SIG-M5 (cell line): ENCODE measurements around the gene ATF6.

Experiments
- DNase-seq: peaks from one replicate; lab custom pipeline; 2025; lab: John Stamatoyannopoulos, UW

Gene ATF6

GRCh38 chr1:161899091-161899490, 133.0 kb downstream of the ATF6 start:
- no peak for DNase-seq

GRCh38 chr1:161900160-161900559, 134.0 kb downstream of the ATF6 start:
- DNase-seq: no peak

GRCh38 chr1:161902182-161902581, 136.1 kb downstream of the ATF6 start:
- DNase-seq: no peak

DNA sequence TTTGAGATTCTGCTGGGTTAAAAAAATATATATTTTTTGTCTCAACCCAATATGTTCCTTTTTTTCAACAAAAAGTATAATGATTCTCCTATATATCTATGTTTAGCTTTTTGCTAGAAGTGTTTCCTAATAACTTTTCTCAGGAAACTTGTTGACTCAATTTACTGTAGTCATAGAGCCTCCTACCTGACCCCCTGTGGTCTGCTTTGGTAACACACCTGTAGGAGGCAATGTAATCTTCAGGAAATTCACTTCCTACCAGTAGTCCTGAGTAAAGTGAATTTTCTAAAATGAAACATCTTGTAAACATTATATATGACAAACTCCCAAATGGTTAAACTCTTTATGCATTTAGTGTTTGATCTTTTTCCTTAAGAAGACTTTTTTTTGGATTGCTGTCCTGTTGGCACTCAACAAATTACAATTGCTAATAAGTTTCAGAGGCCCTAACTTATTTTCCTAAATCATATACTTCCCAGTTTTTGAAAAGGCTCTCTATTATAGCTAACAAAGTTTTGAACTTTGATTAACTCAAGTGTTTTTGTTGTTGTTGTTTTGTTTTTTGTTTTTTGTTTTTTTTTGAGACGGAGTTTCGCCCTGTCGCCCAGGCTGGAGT, 139.3 kb downstream of the ATF6 start:
- no peak for DNase-seq

GRCh38 chr1:161907265-161907664, 141.1 kb downstream of the ATF6 start:
- DNase-seq: no peak

GRCh38 chr1:161908264-161908663, 142.1 kb downstream of the ATF6 start:
- DNase-seq: no peak

GRCh38 chr1:161910604-161911003, 144.5 kb downstream of the ATF6 start:
- no peak for DNase-seq

GRCh38 chr1:161913482-161914140, 147.5 kb downstream of the ATF6 start:
- no peak for DNase-seq

GRCh38 chr1:161914595-161914994, 148.5 kb downstream of the ATF6 start:
- no peak for DNase-seq

DNA sequence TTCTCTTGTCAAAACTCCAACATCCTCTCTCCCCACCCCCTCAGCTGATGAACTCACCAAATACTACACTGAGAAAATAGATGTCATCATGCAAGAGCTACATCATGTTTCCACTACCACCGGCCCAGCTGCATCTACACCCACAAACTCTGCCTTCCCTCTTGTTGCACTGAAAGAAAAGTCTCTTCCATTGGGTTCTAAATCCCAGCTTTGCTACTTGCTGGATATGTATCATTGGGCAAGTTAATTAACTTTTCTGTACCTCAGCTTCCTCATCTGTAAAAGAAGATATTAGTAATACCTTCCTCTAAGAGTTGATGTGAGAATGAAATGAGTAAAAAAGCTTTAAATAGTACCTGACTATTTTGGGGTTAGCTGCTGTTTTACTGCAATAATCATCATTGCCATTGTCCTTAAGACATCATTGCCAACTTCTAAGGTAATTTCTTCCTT, 149.0 kb downstream of the ATF6 start:
- no peak for DNase-seq

- no peak for DNase-seq
Observed at GRCh38 chr1:161915978-161916377, 149.9 kb downstream of the ATF6 start.

GRCh38 chr1:161919229-161919628, 153.1 kb downstream of the ATF6 start:
- DNase-seq: no peak

DNA sequence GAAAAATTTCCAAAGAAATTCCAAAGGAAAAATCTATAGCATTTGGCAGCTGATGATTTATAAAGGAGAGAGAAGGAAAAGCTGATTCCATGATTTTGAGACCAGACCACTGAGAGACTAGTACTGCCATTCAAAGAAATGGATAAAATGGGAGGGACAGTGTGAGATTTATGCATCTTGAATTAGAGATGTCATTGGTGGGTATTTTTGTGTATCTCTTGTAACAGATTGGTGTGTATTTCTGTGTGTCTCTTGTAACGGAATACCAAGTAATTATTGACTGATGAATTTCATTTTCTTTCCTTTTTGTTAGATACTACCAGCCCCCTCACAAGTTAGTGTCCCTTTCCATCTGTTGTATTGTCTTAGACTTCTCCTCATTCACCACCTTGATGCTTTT, 155.4 kb downstream of the ATF6 start:
- no peak for DNase-seq

GRCh38 chr1:161921990-161922389, 155.9 kb downstream of the ATF6 start:
- DNase-seq: no peak

DNA sequence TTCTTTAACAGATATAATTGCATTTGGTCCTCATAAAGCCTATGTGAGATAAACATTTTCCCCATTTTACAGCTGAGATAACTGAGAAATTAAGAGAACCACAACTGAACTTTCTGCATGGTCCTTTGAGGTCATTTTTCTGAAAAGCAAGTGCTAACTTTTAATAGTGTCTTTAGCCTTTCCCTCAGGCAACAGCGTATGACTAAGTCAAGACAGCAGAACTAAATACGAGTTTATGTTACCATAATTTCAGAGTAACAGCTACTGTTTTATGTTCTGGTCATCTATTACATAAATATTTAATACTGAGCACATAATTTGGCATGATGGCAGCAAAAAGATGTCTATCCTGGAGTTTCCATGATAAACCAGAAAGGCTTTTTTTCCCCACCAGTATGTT, 161.9 kb downstream of the ATF6 start:
- no peak for DNase-seq

DNA sequence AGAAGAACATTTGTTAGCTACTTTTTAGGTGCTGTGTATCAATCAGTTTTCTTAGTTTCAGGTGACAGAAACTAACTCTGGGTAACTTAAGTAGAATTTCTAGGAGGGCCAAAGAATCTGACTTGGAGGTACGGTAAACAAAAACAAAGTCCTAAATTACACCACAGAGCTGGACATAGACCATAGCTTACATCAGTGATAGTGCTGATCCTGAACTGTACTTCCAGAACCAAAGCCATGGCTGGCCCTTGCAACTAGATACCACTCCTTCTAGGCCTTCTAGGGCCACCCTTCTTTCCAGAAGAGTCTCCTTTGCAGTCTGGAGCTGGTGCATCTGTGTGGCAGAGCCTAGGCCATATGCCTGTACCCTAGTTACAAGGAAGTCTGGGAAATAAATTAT, 163.0 kb downstream of the ATF6 start:
- DNase-seq: no peak

DNA sequence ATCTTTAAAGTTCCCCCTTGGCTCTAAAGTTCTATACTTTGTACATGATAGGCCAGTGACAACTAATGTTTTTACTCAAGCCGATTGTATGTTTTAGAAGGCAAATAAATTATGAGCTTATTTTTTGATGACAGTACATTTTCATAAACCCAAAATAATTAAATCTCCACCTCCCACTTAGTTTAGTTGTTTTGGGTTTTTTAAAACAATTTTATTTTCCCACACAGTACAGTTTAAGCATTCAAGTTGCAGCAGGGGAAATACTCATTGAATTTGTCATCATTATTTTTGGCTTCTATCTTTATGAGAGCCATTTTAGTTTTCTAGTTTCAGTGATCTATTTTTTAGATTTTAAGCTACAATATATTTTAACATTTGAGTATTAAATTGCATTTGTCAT, 163.9 kb downstream of the ATF6 start:
- no peak for DNase-seq

DNA sequence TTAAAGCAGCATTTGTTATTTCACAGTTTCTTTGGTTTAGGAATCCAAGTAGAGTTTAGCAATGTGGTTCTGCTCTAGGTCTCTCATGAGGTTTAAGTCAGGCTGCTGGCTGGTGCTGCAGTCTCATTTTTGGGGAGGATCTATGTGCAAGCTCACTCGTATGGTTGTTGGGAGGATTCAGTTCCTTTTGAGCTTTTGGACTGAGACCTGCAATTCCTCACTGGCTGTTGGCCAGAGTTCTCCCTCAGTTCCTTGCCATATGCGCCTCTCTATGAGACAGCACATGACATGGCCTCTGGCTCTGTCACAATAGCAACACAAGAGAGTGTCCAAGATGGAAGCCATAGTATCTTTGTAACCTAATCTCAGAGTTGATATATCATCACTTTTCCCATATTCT, 166.5 kb downstream of the ATF6 start:
- DNase-seq: no peak

DNA sequence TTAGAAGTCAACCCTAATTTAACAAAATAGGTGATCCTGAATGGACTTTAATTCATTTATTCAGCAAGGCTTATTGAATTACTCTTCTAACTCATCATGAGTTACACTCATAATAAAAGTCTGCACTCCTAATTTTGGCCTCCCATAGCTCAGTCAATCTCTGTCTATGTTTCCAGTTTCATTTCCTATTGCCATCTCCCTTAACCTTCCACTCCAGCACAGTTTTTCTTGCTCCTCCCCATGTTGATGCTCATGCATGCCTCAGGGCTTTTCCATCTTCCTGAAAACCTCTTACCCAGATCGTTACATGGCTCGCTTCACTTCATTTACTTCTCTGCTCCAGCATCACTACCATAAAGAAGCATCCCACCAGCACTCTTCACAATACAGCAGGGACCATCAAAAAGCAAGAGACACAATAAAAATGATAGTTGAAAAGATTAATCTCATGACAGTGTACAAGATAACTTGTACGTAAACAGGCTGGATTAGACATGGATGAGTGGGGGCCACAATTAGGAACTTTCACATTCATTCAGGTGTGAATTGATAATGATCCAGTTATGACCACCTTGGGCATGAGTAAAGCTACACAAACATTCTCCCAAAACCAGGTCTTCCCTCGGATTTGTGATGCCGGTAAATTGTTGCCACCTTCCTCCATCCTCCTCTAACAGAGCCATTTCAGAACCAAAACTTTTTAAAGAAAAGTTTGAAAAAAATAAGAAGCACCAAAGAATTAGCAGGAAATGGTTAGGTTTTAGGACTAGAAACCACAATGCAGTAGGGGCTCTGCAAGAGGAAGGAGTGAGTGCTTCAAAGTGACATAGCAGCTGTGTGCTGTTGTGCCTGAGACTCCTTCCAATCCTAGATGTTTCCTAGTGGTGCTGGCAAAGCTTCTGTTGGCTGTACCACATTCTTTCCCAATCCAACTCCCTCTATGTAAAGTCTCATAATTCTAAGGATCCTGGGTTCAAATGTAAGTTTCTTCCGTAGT, 167.8 kb downstream of the ATF6 start:
- no peak for DNase-seq

DNA sequence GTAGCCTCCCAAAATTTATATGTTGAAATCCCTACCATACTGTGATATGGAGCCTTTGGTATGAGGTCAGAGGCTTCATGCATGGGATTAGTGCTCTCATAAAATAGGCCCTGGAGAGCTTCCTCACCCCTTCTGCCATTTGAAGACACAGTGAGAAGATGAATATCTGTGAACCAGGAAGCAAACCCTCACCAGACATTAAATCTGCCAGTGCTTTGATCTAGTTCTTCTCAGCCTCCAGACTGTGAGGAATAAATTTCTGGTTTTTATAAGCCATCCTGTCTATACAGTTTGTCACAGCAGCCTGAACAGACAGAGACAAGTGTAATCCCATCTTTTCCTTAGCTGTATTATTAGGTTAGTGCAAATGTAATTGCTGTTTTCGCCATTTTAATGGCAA, 169.1 kb downstream of the ATF6 start:
- no peak for DNase-seq

GRCh38 chr1:161936786-161937185, 170.7 kb downstream of the ATF6 start:
- DNase-seq: no peak

DNA sequence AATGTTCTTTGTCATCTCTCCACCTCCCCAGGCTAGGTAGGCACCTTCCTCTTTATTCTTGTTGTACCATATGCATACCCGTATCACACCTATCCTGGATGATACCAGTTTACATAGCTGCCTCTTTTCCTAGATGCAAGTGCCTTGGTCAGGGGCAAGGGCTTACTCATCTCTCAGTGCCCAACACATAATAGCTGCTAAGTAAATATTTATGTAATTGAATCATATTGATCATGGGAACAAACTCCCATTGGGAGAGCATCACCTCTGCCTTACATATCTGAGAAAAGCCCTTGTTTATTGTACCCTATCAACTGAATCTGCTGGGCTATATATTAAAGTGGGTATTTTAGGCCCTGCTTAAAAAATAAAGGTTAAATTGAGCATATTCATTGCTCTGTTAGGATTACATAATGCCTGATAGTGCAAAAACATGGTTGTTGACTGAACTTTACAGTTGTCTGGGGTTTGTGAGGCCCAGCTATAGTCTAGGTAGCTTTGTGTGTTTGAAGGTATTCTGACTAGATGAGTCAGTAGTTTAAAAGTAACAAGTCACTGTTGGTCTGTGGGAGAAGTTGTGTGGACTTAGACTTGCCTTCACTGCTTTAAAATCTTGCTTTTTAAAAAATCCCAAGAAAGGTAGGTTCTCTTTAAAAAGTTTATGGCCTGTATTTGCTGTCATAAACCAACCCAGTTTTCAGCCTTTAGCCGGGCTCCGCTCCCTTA, 174.9 kb downstream of the ATF6 start:
- no peak for DNase-seq
